H9 (cell line): ENCODE measurements around the gene SIX2. TPM values are rescaled to one million over a fixed set of nuclear protein-coding genes. Genes with fewer than 3 reads are reported as not detected.

Source experiments
- DNase-seq: peaks from one replicate; pipeline ENCODE4 v3.0.0-alpha.2; 2017
- H2AFZ ChIP-seq: one replicate; pipeline ENCODE4 v1.6.1; 2013; ENCODE audit warnings: mild to moderate bottlenecking, low read length, control low read depth, moderate library complexity
- H2AK5ac ChIP-seq: 2 replicates; pipeline ENCODE4 v1.6.1; 2013; ENCODE audit warnings: low read length, control low read depth, mixed read lengths; ENCODE audit not compliant: insufficient read length
- H2BK120ac ChIP-seq: one replicate; pipeline ENCODE4 v1.6.1; 2013; ENCODE audit warnings: low read depth, mild to moderate bottlenecking, low read length, control low read depth, inconsistent platforms; ENCODE audit not compliant: poor library complexity, severe bottlenecking
- H2BK12ac ChIP-seq: 2 replicates; pipeline ENCODE4 v1.6.1; 2013; ENCODE audit warnings: low read length, control low read depth, mixed read lengths, low read depth; ENCODE audit not compliant: insufficient read length
- H2BK15ac ChIP-seq: 2 replicates; pipeline ENCODE4 v1.6.1; 2013; ENCODE audit warnings: low read depth, low read length, control low read depth
- H2BK20ac ChIP-seq: one replicate; pipeline ENCODE4 v1.6.1; 2013; ENCODE audit warnings: low read depth, mild to moderate bottlenecking, low read length, control low read depth, inconsistent platforms; ENCODE audit not compliant: poor library complexity, severe bottlenecking
- H2BK5ac ChIP-seq: 2 replicates; pipeline ENCODE4 v1.6.1; 2013; ENCODE audit warnings: low read length, control low read depth, mixed read lengths; ENCODE audit not compliant: insufficient read length
- H3K14ac ChIP-seq: 2 replicates; pipeline ENCODE4 v1.6.1; 2013; ENCODE audit warnings: low read length, control low read depth; ENCODE audit not compliant: insufficient read depth
- H3K18ac ChIP-seq: 2 replicates; pipeline ENCODE4 v1.6.1; 2013; ENCODE audit warnings: low read depth, mild to moderate bottlenecking, mixed read lengths, low read length, control low read depth; ENCODE audit not compliant: insufficient read length
- H3K23ac ChIP-seq: 2 replicates; pipeline ENCODE4 v1.6.1; 2013; ENCODE audit warnings: low read length, control low read depth, mixed read lengths, low read depth; ENCODE audit not compliant: insufficient read length
- H3K23me2 ChIP-seq: 2 replicates; pipeline ENCODE4 v1.6.1; 2013; ENCODE audit warnings: low read depth, mild to moderate bottlenecking, mixed read lengths, low read length, control low read depth; ENCODE audit not compliant: insufficient read length, poor library complexity, severe bottlenecking
- H3K27ac ChIP-seq: 2 replicates; pipeline ENCODE4 v1.5.1; 2013; ENCODE audit warnings: low read length, control low read depth, mixed read lengths, low read depth; ENCODE audit not compliant: insufficient read length
- H3K27me3 ChIP-seq: 2 replicates; pipeline ENCODE4 v1.6.1; 2013; ENCODE audit warnings: low read length, control low read depth, inconsistent platforms; ENCODE audit not compliant: insufficient read depth
- H3K4ac ChIP-seq: 2 replicates; pipeline ENCODE4 v1.6.1; 2013; ENCODE audit warnings: low read depth, mild to moderate bottlenecking, control low read depth, inconsistent platforms, low read length, moderate library complexity
- H3K4me1 ChIP-seq: 2 replicates; pipeline ENCODE4 v1.6.1; 2013; ENCODE audit warnings: low read length, control low read depth, inconsistent platforms; ENCODE audit not compliant: insufficient read depth
- H3K4me2 ChIP-seq: 2 replicates; pipeline ENCODE4 v1.6.1; 2013; ENCODE audit warnings: low read length, control low read depth, mixed read lengths; ENCODE audit not compliant: insufficient read length, insufficient read depth
- H3K56ac ChIP-seq: 2 replicates; pipeline ENCODE4 v1.6.1; 2013; ENCODE audit warnings: low read depth, mild to moderate bottlenecking, mixed read lengths, low read length, control low read depth; ENCODE audit not compliant: insufficient read length
- H3K79me1 ChIP-seq: 2 replicates; pipeline ENCODE4 v1.6.1; 2013; ENCODE audit warnings: low read depth, mild to moderate bottlenecking, moderate library complexity, low read length, control low read depth, inconsistent platforms; ENCODE audit not compliant: insufficient read depth, poor library complexity, severe bottlenecking
- H3K79me2 ChIP-seq: 2 replicates; pipeline ENCODE4 v1.6.1; 2013; ENCODE audit warnings: low read length, control low read depth, inconsistent platforms; ENCODE audit not compliant: insufficient read depth
- H3K9ac ChIP-seq: 2 replicates; pipeline ENCODE4 v1.6.1; 2013; ENCODE audit warnings: low read length, control low read depth, mixed read lengths; ENCODE audit not compliant: insufficient read length; ENCODE audit errors: extremely low read depth
- H3K9me3 ChIP-seq: one replicate; pipeline ENCODE4 v1.6.1; 2013; ENCODE audit warnings: low read depth, low read length, inconsistent platforms; ENCODE audit not compliant: control insufficient read depth
- H3T11ph ChIP-seq: one replicate; pipeline ENCODE4 v1.6.1; 2013; ENCODE audit warnings: mild to moderate bottlenecking, low read length, control low read depth, inconsistent platforms
- H4K20me1 ChIP-seq: one replicate; pipeline ENCODE4 v1.6.1; 2013; ENCODE audit not compliant: control insufficient read depth, insufficient read length, insufficient read depth
- H4K5ac ChIP-seq: 2 replicates; pipeline ENCODE4 v1.6.1; 2013; ENCODE audit warnings: low read depth, mild to moderate bottlenecking, mixed read lengths, low read length, control low read depth; ENCODE audit not compliant: insufficient read length
- H4K8ac ChIP-seq: replicated peaks from 2 replicates; pipeline ENCODE4 v1.6.1; 2013; ENCODE audit warnings: low read length, control low read depth, mixed read lengths, low read depth; ENCODE audit not compliant: insufficient read length
- H4K91ac ChIP-seq: 2 replicates; pipeline ENCODE4 v1.6.1; 2013; ENCODE audit warnings: low read depth, mild to moderate bottlenecking, moderate library complexity, mixed read lengths, low read length, control low read depth; ENCODE audit not compliant: insufficient read length
- H3K27ac Mint-ChIP-seq, 3 experiments: 2 replicates in 2 of 3; 3 replicates in 1 of 3; pipeline ENCODE4 v1.8.0; 2020 to 2021; ENCODE audit warnings: mixed read lengths in 3 of 3, mild to moderate bottlenecking in 1 of 3, moderate library complexity in 1 of 3
- H3K27me3 Mint-ChIP-seq: 2 replicates; pipeline ENCODE4 v1.8.0; 2021; ENCODE audit warnings: low read depth, mild to moderate bottlenecking, moderate library complexity, mixed read lengths
- H3K36me3 Mint-ChIP-seq, 3 experiments: 2 replicates in 2 of 3; 3 replicates in 1 of 3; pipeline ENCODE4 v1.8.0; 2020 to 2021; ENCODE audit warnings: low read depth in 3 of 3, mixed read lengths in 3 of 3; ENCODE audit not compliant: insufficient read depth in 1 of 3
- H3K4me1 Mint-ChIP-seq, 2 experiments: 2 replicates each; pipeline ENCODE4 v1.8.0; 2020; ENCODE audit warnings: mixed read lengths in 2 of 2
- H3K4me3 Mint-ChIP-seq, 2 experiments: 2 replicates in 1 of 2; 3 replicates in 1 of 2; pipeline ENCODE4 v1.8.0; 2020 to 2021; ENCODE audit warnings: mild to moderate bottlenecking in 2 of 2, mixed read lengths in 2 of 2, moderate library complexity in 1 of 2
- H3K9me3 Mint-ChIP-seq, 2 experiments: 2 replicates in 1 of 2; 3 replicates in 1 of 2; pipeline ENCODE4 v1.8.0; 2020; ENCODE audit warnings: mild to moderate bottlenecking in 2 of 2, mixed read lengths in 2 of 2, moderate library complexity in 1 of 2
- CTCF ChIP-seq: fragments of 200-600 bp; sonication (generic); conservative IDR thresholded peaks from 3 replicates; pipeline ENCODE4 v1.8.0; 2021; ENCODE audit warnings: antibody characterized with exemption, mild to moderate bottlenecking
- WGBS: extraction: QIAGEN DNeasy Blood & Tissue Kit; methylation state at CpG from one replicate; pipeline ENCODE4 v1.1.7; 2013; ENCODE audit warnings: missing lambda C conversion rate, low lambda C conversion rate, mixed read lengths; ENCODE audit not compliant: insufficient read length; ENCODE audit errors: extremely low coverage; 5-methylcytosine and 5-hydroxymethylcytosine counted together
- total RNA-seq: library from RNA; stranded (reverse); gene quantifications from 2 replicates; pipeline ENCODE4 v1.2.1, GENCODE V29; 2021

Gene SIX2
- total RNA-seq, 1 experiment from 2014 or later, result not detected

DNA sequence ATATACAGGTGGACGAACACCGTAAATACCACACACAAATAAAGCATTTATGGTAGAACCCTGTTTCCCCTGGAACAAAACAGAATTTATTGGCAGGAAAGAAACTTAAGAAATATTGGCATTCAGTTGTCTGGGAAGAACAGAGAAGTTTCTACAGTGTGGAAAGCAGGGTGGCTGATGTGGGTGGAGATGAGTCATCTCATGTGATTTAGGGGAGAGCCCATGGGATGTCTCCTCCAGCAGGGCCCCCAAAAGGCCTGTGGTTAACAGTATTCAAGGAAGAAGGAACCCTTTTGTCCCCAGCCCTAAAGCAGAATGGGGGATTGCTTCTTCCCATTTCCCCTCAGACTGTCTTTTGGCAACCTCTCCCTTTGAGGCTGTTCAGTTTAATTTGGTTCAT, 43.6 kb downstream of the SIX2 start:
- no peak overlapping the region for H3K56ac ChIP-seq
- Mint-ChIP-seq H3K36me3 (no peaks in the 10 kb centered on the region), H3K27me3 (peaks cover 50% of the 10 kb centered on the region), H3K27ac (no peak overlapping the region; a peak in 1 of 7 replicates), H3K9me3 (no peaks in the 10 kb centered on the region; a peak in 1 of 5 replicates), H3K4me3 (no peak overlapping the region), H3K4me1 (peaks cover 8 to 32% of the 10 kb centered on the region in 2 experiments)
- no peak overlapping the region for H2BK20ac ChIP-seq
- H3K27ac ChIP-seq, result no peak overlapping the region
- H3K14ac ChIP-seq, result no peak overlapping the region
- H4K5ac ChIP-seq, result no peak overlapping the region
- no peaks in the 10 kb centered on the region; the same call in 1 of the 2 replicates for H3K27me3 ChIP-seq
- H2BK15ac ChIP-seq, result no peak overlapping the region
- H3K79me1 ChIP-seq, result no peaks in the 10 kb centered on the region
- no peak overlapping the region for H3K4me2 ChIP-seq
- DNase-seq, result no peak
- TF ChIP-seq CTCF, result no peak
- no peak overlapping the region for H2AK5ac ChIP-seq
- H3K18ac ChIP-seq, result no peak overlapping the region
- H4K8ac ChIP-seq, result no peak overlapping the region
- no peak overlapping the region for H4K91ac ChIP-seq
- no peaks in the 10 kb centered on the region for H3K9me3 ChIP-seq
- no peak overlapping the region for H2BK120ac ChIP-seq
- H3K4me1 ChIP-seq, result no peaks in the 10 kb centered on the region
- H3K9ac ChIP-seq, result no peak overlapping the region
- no peaks in the 10 kb centered on the region for H3K23me2 ChIP-seq
- no peak overlapping the region for H3K4ac ChIP-seq
- H3K23ac ChIP-seq, result no peak overlapping the region
- H3T11ph ChIP-seq, result no peak overlapping the region
- no peaks in the 10 kb centered on the region; the same call in 1 of the 2 replicates for H3K79me2 ChIP-seq
- H2BK5ac ChIP-seq, result no peak overlapping the region
- no peaks in the 10 kb centered on the region for H4K20me1 ChIP-seq
- H2BK12ac ChIP-seq, result no peak overlapping the region
- H2AFZ ChIP-seq, result no peak overlapping the region
- WGBS, result no CpG with 5 or more reads among the region's 2 CpGs
